22Rv1 (cell line): ENCODE results near the gene KPNA6.

ENCODE experiments used
- CTCF ChIP-seq: fragments of 450-650 bp; IDR thresholded peaks from 2 replicates; pipeline ENCODE4 v1.5.1; 2017; ENCODE audit warnings: mild to moderate bottlenecking
- ZFX ChIP-seq: fragments of 450-650 bp; IDR thresholded peaks from 2 replicates; pipeline ENCODE4 v1.6.1; 2017; ENCODE audit warnings: antibody characterized with exemption, borderline replicate concordance

DNA sequence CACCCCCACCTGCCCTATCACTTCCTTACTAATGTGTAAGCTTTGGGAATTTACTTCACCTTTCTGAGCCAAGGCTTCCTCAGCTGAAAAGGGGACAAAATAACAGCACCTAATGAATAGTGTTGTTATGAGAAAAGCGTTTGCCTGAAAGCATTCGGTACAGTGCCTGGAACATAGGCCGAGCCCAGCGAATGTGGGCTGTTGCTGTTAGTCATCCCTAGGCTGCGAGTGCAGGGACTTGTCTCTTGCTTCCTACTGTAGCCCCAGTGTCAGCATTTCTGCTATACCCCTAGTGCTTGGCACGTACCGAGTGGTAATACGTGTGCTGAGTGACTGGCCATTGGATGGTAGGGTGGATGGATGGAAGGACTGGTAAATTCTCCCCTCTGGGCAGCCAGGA is 16.7 kb upstream of the KPNA6 start:
- TF ChIP-seq CTCF: no peak
- no peak for TF ChIP-seq ZFX
